Measurements from ENCODE around the gene RBM20.
"Not testable (repeated sequence)": the region's sequence is repeated elsewhere in the genome, so short reads cannot be mapped to it uniquely, and the experiment has no call there.

The RBM20 gene

DNA sequence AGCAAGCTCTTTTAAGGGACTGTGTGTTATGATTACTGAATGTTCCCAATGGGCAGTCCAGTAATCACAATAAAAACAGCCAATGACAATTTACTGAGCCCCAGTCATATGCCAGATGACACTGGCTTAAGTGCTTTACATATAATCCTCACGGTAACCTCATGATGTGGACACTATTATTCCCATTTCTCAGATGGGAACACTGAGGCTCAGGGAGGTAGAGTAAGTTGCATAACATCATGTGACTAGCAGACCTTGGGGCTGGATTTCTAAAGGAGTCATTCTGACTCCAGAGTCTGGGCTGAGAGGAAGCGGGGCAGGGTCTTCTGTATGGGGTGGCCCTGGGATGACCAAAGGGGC, 7.6 kb upstream of the RBM20 start:
- H3K36me3 ChIP-seq = no peaks in the 10 kb centered on the region
- no peak overlapping the region for H3K4me3 ChIP-seq (ENCODE audit: low read depth in 1 of 2, low read length in 1 of 2)
- H3K4me1 ChIP-seq (ENCODE audit: control insufficient read depth in 1 of 2, insufficient read depth in 1 of 2, low read depth in 1 of 2, low read length in 1 of 2) = no peaks in the 10 kb centered on the region
- TF ChIP-seq CTCF (IDR thresholded peaks at IDR 0.05) = no peak
- H3K27ac ChIP-seq = no peak overlapping the region
- peaks cover 64% of the 10 kb centered on the region for H3K27me3 ChIP-seq
- H3K9me3 ChIP-seq = no peaks in the 10 kb centered on the region

DNA sequence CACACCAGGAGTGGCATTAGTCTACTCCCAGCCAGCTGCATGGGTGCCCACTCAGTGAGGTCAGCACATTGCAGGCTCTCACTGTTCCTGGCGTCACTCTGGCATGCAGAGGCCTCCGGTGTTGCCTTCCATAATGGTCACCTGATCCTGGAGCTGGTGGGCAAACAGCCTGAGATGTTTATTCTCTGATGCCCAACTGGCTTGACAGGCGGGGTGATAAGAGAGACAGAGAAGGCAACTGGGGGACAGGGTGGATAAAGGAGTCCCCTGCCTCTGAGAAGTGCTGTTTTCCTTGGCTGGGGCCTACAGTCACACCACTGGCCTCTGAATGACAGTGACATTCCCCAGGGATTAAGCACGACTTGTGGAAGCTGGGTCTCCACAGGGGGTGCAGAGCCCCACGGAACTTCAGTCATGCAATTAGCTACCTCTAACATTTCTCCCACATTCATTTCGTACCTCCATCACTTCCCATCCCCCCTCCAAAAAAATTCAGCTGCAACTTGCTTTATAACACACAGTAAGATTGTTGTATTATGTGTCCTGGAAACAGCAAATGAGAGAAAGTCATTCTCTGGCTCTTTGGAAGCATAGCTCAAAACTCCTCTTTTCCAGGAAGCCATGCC, 7.1 kb upstream of the RBM20 start:
- Histone ChIP-seq H3K9me3 (no peaks in the 10 kb centered on the region), H3K36me3 (no peaks in the 10 kb centered on the region), H3K27ac (no peak overlapping the region), H3K27me3 (peaks cover 69% of the 10 kb centered on the region), H3K4me1 (ENCODE audit: control insufficient read depth in 1 of 2, insufficient read depth in 1 of 2, low read depth in 1 of 2, low read length in 1 of 2) (no peaks in the 10 kb centered on the region), H3K4me3 (ENCODE audit: low read depth in 1 of 2, low read length in 1 of 2) (no peak overlapping the region)
- no peak for TF ChIP-seq CTCF (IDR thresholded peaks at IDR 0.05)

- Histone ChIP-seq H3K27me3 (peaks cover 74% of the 10 kb centered on the region), H3K27ac (no peak overlapping the region), H3K36me3 (no peaks in the 10 kb centered on the region), H3K4me1 (ENCODE audit: control insufficient read depth in 1 of 2, insufficient read depth in 1 of 2, low read depth in 1 of 2, low read length in 1 of 2) (no peaks in the 10 kb centered on the region), H3K9me3 (no peaks in the 10 kb centered on the region), H3K4me3 (ENCODE audit: low read depth in 1 of 2, low read length in 1 of 2) (no peak overlapping the region)
- TF ChIP-seq CTCF (IDR thresholded peaks at IDR 0.05) = no peak
Measured at GRCh38 chr10:110637558-110638053, 6.5 kb upstream of the RBM20 start.

DNA sequence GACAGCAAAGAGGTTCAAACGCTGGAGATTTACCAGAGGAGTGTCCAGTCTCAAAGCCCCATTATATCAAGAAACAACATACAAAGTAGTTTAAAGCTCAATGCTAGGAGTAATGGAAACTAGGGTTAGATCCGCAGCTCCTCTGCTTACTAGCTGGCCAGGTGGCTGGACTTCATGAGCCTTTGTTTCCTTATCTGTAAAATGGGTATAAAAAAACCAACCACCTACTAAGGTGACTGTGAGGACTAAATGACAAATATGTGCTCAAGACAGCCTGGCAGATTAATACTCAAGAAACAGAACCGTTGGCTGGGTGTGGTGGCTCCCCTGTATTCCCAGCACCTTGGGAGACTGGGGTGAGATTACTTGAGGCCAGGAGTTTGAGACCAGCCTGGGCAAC, 5.8 kb upstream of the RBM20 start:
- Histone ChIP-seq H3K27me3 (peaks cover 81% of the 10 kb centered on the region), H3K27ac (no peak overlapping the region), H3K36me3 (no peaks in the 10 kb centered on the region), H3K4me1 (ENCODE audit: control insufficient read depth in 1 of 2, insufficient read depth in 1 of 2, low read depth in 1 of 2, low read length in 1 of 2) (peaks cover 3 to 4% of the 10 kb centered on the region in 2 experiments), H3K9me3 (no peaks in the 10 kb centered on the region), H3K4me3 (ENCODE audit: low read depth in 1 of 2, low read length in 1 of 2) (no peak overlapping the region)
- no peak for TF ChIP-seq CTCF (IDR thresholded peaks at IDR 0.05)

GRCh38 chr10:110639046-110639445, 5.1 kb upstream of the RBM20 start:
- H3K36me3 ChIP-seq; H3K4me3 ChIP-seq (ENCODE audit: low read depth in 1 of 2, low read length in 1 of 2); H3K27ac ChIP-seq; H3K9me3 ChIP-seq: not testable (repeated sequence)
- Histone ChIP-seq H3K27me3 (peaks cover 89% of the 10 kb centered on the region), H3K4me1 (ENCODE audit: control insufficient read depth in 1 of 2, insufficient read depth in 1 of 2, low read depth in 1 of 2, low read length in 1 of 2) (peaks cover 10 to 11% of the 10 kb centered on the region in 2 experiments)

GRCh38 chr10:110639858-110640257, 4.3 kb upstream of the RBM20 start:
- H3K27me3 ChIP-seq = peaks cover 94% of the 10 kb centered on the region

More at GRCh38 chr10:110639858-110640257, 4.3 kb upstream of the RBM20 start:
- not testable (repeated sequence) for H3K27ac ChIP-seq; H3K36me3 ChIP-seq; H3K9me3 ChIP-seq; H3K4me3 ChIP-seq (ENCODE audit: low read depth in 1 of 2, low read length in 1 of 2)
- H3K4me1 ChIP-seq (ENCODE audit: control insufficient read depth in 1 of 2, insufficient read depth in 1 of 2, low read depth in 1 of 2, low read length in 1 of 2) = peaks cover 13 to 17% of the 10 kb centered on the region in 2 experiments
